Testis (tissue), 3 donors: ENCODE results near the gene PCDHGA12. TPM values are rescaled to one million over a fixed set of nuclear protein-coding genes. Genes with fewer than 3 reads are reported as not detected.

ENCODE experiments used
- DNase-seq: peaks from one replicate; pipeline ENCODE4 v3.0.0-alpha.2; 2019
- H3K27ac ChIP-seq, 2 donors: fragments of 200-600 bp; sonication (generic); one replicate each; pipeline ENCODE4 v1.5.1; 2019
- H3K27me3 ChIP-seq: fragments of 200-600 bp; sonication (generic); one replicate; pipeline ENCODE4 v1.5.1; 2019
- H3K36me3 ChIP-seq: fragments of 200-600 bp; sonication (generic); one replicate; pipeline ENCODE4 v1.5.1; 2017; ENCODE audit warnings: low read depth; ENCODE audit errors: missing control alignments
- H3K4me1 ChIP-seq: fragments of 200-600 bp; sonication (generic); one replicate; pipeline ENCODE4 v1.5.1; 2019
- H3K4me3 ChIP-seq, 2 donors: fragments of 200-600 bp; sonication (generic); one replicate each; pipeline ENCODE4 v1.5.1; 2017 to 2019
- H3K9me3 ChIP-seq: fragments of 200-600 bp; sonication (generic); one replicate; pipeline ENCODE4 v1.5.1; 2017
- POLR2A ChIP-seq: fragments of 450-650 bp; IDR thresholded peaks from one replicate; pipeline ENCODE4 v1.6.1; 2017; ENCODE audit warnings: antibody characterized with exemption, mild to moderate bottlenecking, moderate library complexity
- whole genome bisulfite sequencing, 2 donors: methylation state at CpG; one replicate each; pipeline ENCODE4 v1.1.5; 2018; 5-methylcytosine and 5-hydroxymethylcytosine counted together
- intact Hi-C: fragments of 100-400 bp; cut with DNase I; formaldehyde crosslinking; loops from one replicate; pipeline ENCODE4 v1.15.1; 2023; ENCODE audit warnings: low total_unique reads
- polyA plus RNA-seq: library from polyadenylated mRNA; stranded (reverse); fragments of 350-450 nt; fragmentation: Illumina TruSeq; extraction: RNeasy Lipid Tissue Mini Kit (QIAGEN cat#74804); gene quantifications from one replicate; pipeline ENCODE4 v1.2.3, GENCODE V29; 2014; ENCODE audit warnings: low read depth, low replicate concordance; ENCODE audit not compliant: insufficient read depth
- total RNA-seq, 2 donors: library from RNA; depleted of rRNA; stranded (reverse); fragments of >200 nt; gene quantifications; one replicate each; pipeline ENCODE4 v1.2.3, GENCODE V29; 2016
- TF ChIP-seq, protein P1 (sequence below), 3 experiments: fragments of 450-650 bp in 2 of 3; fragments of 200-600 bp in 1 of 3; sonication (generic) in 1 of 3; IDR thresholded peaks; one replicate each; pipeline ENCODE4 v1.5.1; 2016 to 2019; ENCODE audit warnings: antibody characterized with exemption in 3 of 3, mild to moderate bottlenecking in 2 of 3, moderate library complexity in 1 of 3

PCDHGA12 gene
- total and polyA plus RNA-seq, 3 donors from 2014 or later = 2.7 to 11.3 (median 10.3) TPM

DNA sequence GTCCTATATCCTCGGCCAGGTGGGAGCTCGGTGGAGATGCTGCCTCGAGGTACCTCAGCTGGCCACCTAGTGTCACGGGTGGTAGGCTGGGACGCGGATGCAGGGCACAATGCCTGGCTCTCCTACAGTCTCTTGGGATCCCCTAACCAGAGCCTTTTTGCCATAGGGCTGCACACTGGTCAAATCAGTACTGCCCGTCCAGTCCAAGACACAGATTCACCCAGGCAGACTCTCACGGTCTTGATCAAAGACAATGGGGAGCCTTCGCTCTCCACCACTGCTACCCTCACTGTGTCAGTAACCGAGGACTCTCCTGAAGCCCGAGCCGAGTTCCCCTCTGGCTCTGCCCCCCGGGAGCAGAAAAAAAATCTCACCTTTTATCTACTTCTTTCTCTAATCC is 47.5 kb downstream of the PCDHGA12 start:
- no peaks in the 10 kb centered on the region for H3K27me3 ChIP-seq
- H3K27ac ChIP-seq = no peak overlapping the region
- no peak for DNase-seq
- H3K4me3 ChIP-seq = no peak overlapping the region
- TF ChIP-seq, protein P1, sequence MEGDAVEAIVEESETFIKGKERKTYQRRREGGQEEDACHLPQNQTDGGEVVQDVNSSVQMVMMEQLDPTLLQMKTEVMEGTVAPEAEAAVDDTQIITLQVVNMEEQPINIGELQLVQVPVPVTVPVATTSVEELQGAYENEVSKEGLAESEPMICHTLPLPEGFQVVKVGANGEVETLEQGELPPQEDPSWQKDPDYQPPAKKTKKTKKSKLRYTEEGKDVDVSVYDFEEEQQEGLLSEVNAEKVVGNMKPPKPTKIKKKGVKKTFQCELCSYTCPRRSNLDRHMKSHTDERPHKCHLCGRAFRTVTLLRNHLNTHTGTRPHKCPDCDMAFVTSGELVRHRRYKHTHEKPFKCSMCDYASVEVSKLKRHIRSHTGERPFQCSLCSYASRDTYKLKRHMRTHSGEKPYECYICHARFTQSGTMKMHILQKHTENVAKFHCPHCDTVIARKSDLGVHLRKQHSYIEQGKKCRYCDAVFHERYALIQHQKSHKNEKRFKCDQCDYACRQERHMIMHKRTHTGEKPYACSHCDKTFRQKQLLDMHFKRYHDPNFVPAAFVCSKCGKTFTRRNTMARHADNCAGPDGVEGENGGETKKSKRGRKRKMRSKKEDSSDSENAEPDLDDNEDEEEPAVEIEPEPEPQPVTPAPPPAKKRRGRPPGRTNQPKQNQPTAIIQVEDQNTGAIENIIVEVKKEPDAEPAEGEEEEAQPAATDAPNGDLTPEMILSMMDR (IDR thresholded peaks at IDR 0.05) = no peak
- no peak for TF ChIP-seq POLR2A
- no peaks in the 10 kb centered on the region for H3K9me3 ChIP-seq
- 53 to 59% methylated on average over 7 to 13 of the region's 13 CpGs for WGBS, 2 donors
- intact Hi-C loops = loop anchor here (5.0 kb wide), 1 partner anchor 34 kb away; no protein-coding TSS in a partner anchor
- no peaks in the 10 kb centered on the region for H3K36me3 ChIP-seq
- peaks cover 14% of the 10 kb centered on the region for H3K4me1 ChIP-seq

DNA sequence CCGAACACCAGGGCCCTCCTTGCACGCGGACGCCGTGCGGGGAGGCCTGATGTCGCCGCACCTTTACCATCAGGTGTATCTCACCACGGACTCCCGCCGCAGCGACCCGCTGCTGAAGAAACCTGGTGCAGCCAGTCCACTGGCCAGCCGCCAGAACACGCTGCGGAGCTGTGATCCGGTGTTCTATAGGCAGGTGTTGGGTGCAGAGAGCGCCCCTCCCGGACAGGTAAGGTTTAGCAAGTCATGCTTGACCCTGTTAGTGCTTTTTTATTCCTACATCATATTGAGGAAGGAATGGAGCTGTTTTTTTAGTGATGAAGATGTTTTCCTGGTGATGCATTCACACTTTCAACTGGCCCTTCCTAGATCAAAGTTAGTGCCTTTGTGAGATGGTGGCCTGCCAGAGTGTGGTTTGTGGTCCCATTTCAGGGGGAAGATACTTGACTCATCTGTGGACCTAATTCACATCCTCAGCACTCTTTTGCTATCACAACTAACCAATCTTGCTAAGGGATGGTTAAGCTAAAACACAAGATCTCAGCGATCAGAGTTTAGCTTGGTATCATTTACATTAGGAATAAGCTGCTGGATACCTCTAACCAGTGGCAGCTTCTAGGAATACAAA is 48.1 kb downstream of the PCDHGA12 start:
- no peaks in the 10 kb centered on the region for H3K9me3 ChIP-seq
- H3K27me3 ChIP-seq = no peaks in the 10 kb centered on the region
- no peaks in the 10 kb centered on the region for H3K36me3 ChIP-seq
- no peak for TF ChIP-seq POLR2A
- TF ChIP-seq, protein P1 (IDR thresholded peaks at IDR 0.05) = no peak
- no peak for DNase-seq
- intact Hi-C loops = loop anchor here (5.0 kb wide), 1 partner anchor 34 kb away; no protein-coding TSS in a partner anchor
- peaks cover 14% of the 10 kb centered on the region for H3K4me1 ChIP-seq
- WGBS, 2 donors = 28 to 39% methylated on average over 9 to 17 of the region's 20 CpGs
- no peak overlapping the region for H3K4me3 ChIP-seq
- no peak overlapping the region for H3K27ac ChIP-seq

DNA sequence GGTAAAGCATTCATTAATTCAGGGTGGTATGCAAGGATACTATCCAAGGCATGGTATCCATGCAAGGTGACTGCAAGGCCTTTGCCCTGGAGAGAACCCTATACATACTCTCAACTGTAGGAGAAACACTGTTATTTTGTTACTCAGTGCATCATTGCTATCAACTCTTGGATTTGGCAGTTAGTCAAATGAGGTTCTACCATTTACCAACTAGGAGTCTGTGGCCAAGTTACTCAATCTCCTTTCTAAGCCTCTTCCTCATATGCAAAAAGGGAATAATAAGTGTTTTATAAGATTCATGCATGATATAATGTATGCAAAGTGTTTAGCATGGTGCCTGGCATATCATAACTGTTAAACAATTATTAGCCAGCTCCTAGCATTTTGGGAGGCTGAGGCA is 49.5 kb downstream of the PCDHGA12 start:
- DNase-seq = no peak
- Histone ChIP-seq H3K27ac (no peak overlapping the region), H3K36me3 (no peaks in the 10 kb centered on the region), H3K4me3 (no peak overlapping the region), H3K9me3 (no peaks in the 10 kb centered on the region), H3K4me1 (peaks cover 18% of the 10 kb centered on the region), H3K27me3 (no peaks in the 10 kb centered on the region)
- no peak for TF ChIP-seq POLR2A
- TF ChIP-seq, protein P1 (IDR thresholded peaks at IDR 0.05) = no peak
- intact Hi-C loops = loop anchor here (5.0 kb wide), 1 partner anchor 33 kb away; no protein-coding TSS in a partner anchor

Other genes starting within 250 kb of the PCDHGA12 start
Only the 30 nearest of the 35 such genes appear.
- gene PCDHB13, start 216.6 kb upstream of the PCDHGA12 start, total RNA-seq = 1 to 10 TPM; 8.6 to 9.3 TPM
- gene PCDHB13, start 216.6 kb upstream of the PCDHGA12 start, polyA plus RNA-seq = 2.6 TPM
- 1 to 10 TPM; 7.9 to 8.0 TPM for gene PCDHB14, start 207.2 kb upstream of the PCDHGA12 start, total RNA-seq
- gene PCDHB14, start 207.2 kb upstream of the PCDHGA12 start, polyA plus RNA-seq = 2.7 TPM
- gene PCDHB15, start 185.1 kb upstream of the PCDHGA12 start, total RNA-seq = 10 to 100 TPM; 22.1 to 27.6 TPM
- gene PCDHB15, start 185.1 kb upstream of the PCDHGA12 start, polyA plus RNA-seq = 10.3 TPM
- 1 to 10 TPM; 4.0 to 4.4 TPM for gene SLC25A2, start 126.5 kb upstream of the PCDHGA12 start, total RNA-seq
- 15.9 TPM for gene SLC25A2, start 126.5 kb upstream of the PCDHGA12 start, polyA plus RNA-seq
- 100 to 1,000 TPM; 112 to 131 TPM for gene TAF7, start 109.7 kb upstream of the PCDHGA12 start, total RNA-seq
- gene TAF7, start 109.7 kb upstream of the PCDHGA12 start, polyA plus RNA-seq = 137 TPM
- 10 to 100 TPM in 1 of 2 donors, 1 to 10 TPM in 1; 8.7 to 13.1 TPM for gene PCDHGA1, start 100.0 kb upstream of the PCDHGA12 start, total RNA-seq
- 1.6 TPM for gene PCDHGA1, start 100.0 kb upstream of the PCDHGA12 start, polyA plus RNA-seq
- 10 to 100 TPM; 19.4 to 31.0 TPM for gene PCDHGA2, start 91.7 kb upstream of the PCDHGA12 start, total RNA-seq
- 5.6 TPM for gene PCDHGA2, start 91.7 kb upstream of the PCDHGA12 start, polyA plus RNA-seq
- gene PCDHGA3, start 86.7 kb upstream of the PCDHGA12 start, total RNA-seq = 10 to 100 TPM; 19.3 to 31.8 TPM
- 4.4 TPM for gene PCDHGA3, start 86.7 kb upstream of the PCDHGA12 start, polyA plus RNA-seq
- 10 to 100 TPM; 12.5 to 16.4 TPM for gene PCDHGB1, start 80.4 kb upstream of the PCDHGA12 start, total RNA-seq
- gene PCDHGB1, start 80.4 kb upstream of the PCDHGA12 start, polyA plus RNA-seq = 0.92 TPM
- gene PCDHGA4, start 75.5 kb upstream of the PCDHGA12 start, total RNA-seq = 10 to 100 TPM; 14.2 to 21.0 TPM
- gene PCDHGA4, start 75.5 kb upstream of the PCDHGA12 start, polyA plus RNA-seq = 1.9 TPM
- 10 to 100 TPM; 16.6 to 20.4 TPM for gene PCDHGB2, start 70.5 kb upstream of the PCDHGA12 start, total RNA-seq
- 1.5 TPM for gene PCDHGB2, start 70.5 kb upstream of the PCDHGA12 start, polyA plus RNA-seq
- gene PCDHGA5, start 66.3 kb upstream of the PCDHGA12 start, total RNA-seq = 10 to 100 TPM in 1 of 2 donors, 1 to 10 TPM in 1; 9.4 to 12.2 TPM
- 1.5 TPM for gene PCDHGA5, start 66.3 kb upstream of the PCDHGA12 start, polyA plus RNA-seq
- 10 to 100 TPM; 11.3 to 17.1 TPM for gene PCDHGB3, start 60.3 kb upstream of the PCDHGA12 start, total RNA-seq
- 0.74 TPM for gene PCDHGB3, start 60.3 kb upstream of the PCDHGA12 start, polyA plus RNA-seq
- 10 to 100 TPM in 1 of 2 donors, 1 to 10 TPM in 1; 9.7 to 13.4 TPM for gene PCDHGA6, start 56.6 kb upstream of the PCDHGA12 start, total RNA-seq
- 1.8 TPM for gene PCDHGA6, start 56.6 kb upstream of the PCDHGA12 start, polyA plus RNA-seq
- gene PCDHGA7, start 47.8 kb upstream of the PCDHGA12 start, total RNA-seq = 10 to 100 TPM; 11.1 to 12.7 TPM
- 1.6 TPM for gene PCDHGA7, start 47.8 kb upstream of the PCDHGA12 start, polyA plus RNA-seq
- 10 to 100 TPM; 11.3 to 13.3 TPM for gene PCDHGB4, start 42.8 kb upstream of the PCDHGA12 start, total RNA-seq
- 1.0 TPM for gene PCDHGB4, start 42.8 kb upstream of the PCDHGA12 start, polyA plus RNA-seq
- gene PCDHGA8, start 37.9 kb upstream of the PCDHGA12 start, total RNA-seq = 1 to 10 TPM; 8.2 TPM
- gene PCDHGA8, start 37.9 kb upstream of the PCDHGA12 start, polyA plus RNA-seq = 0.15 TPM
- 10 to 100 TPM; 28.3 to 36.4 TPM for gene PCDHGB5, start 32.6 kb upstream of the PCDHGA12 start, total RNA-seq
- 4.5 TPM for gene PCDHGB5, start 32.6 kb upstream of the PCDHGA12 start, polyA plus RNA-seq
- 10 to 100 TPM; 13.0 to 13.1 TPM for gene PCDHGA9, start 27.7 kb upstream of the PCDHGA12 start, total RNA-seq
- gene PCDHGA9, start 27.7 kb upstream of the PCDHGA12 start, polyA plus RNA-seq = 1.1 TPM
- 10 to 100 TPM in 1 of 2 donors, 1 to 10 TPM in 1; 9.9 to 12.6 TPM for gene PCDHGB6, start 22.5 kb upstream of the PCDHGA12 start, total RNA-seq
- gene PCDHGB6, start 22.5 kb upstream of the PCDHGA12 start, polyA plus RNA-seq = 2.1 TPM
- 10 to 100 TPM; 11.3 to 11.7 TPM for gene PCDHGA10, start 17.5 kb upstream of the PCDHGA12 start, total RNA-seq
- gene PCDHGA10, start 17.5 kb upstream of the PCDHGA12 start, polyA plus RNA-seq = 1.2 TPM
- gene PCDHGB7, start 12.8 kb upstream of the PCDHGA12 start, total RNA-seq = 10 to 100 TPM; 15.3 to 18.1 TPM
- 6.6 TPM for gene PCDHGB7, start 12.8 kb upstream of the PCDHGA12 start, polyA plus RNA-seq
- gene PCDHGA11, start 9.5 kb upstream of the PCDHGA12 start, total RNA-seq = 1 to 10 TPM; 8.4 to 9.1 TPM
- 0.83 TPM for gene PCDHGA11, start 9.5 kb upstream of the PCDHGA12 start, polyA plus RNA-seq
- gene PCDHGC3, start 45.5 kb downstream of the PCDHGA12 start, total RNA-seq = 10 to 100 TPM; 14.5 to 29.4 TPM
- 61.1 TPM for gene PCDHGC3, start 45.5 kb downstream of the PCDHGA12 start, polyA plus RNA-seq
- gene PCDHGC4, start 54.5 kb downstream of the PCDHGA12 start, total RNA-seq = 1 to 10 TPM; 6.1 TPM
- 0.57 TPM for gene PCDHGC4, start 54.5 kb downstream of the PCDHGA12 start, polyA plus RNA-seq
- 1 to 10 TPM; 4.9 to 5.4 TPM for gene PCDHGC5, start 58.6 kb downstream of the PCDHGA12 start, total RNA-seq
- 0.50 TPM for gene PCDHGC5, start 58.6 kb downstream of the PCDHGA12 start, polyA plus RNA-seq
- gene DIAPH1, start 188.5 kb downstream of the PCDHGA12 start, total RNA-seq = 10 to 100 TPM; 53.7 to 58.2 TPM
- gene DIAPH1, start 188.5 kb downstream of the PCDHGA12 start, polyA plus RNA-seq = 77.5 TPM
- gene HDAC3, start 206.3 kb downstream of the PCDHGA12 start, total RNA-seq = 10 to 100 TPM; 63.9 to 76.5 TPM
- gene HDAC3, start 206.3 kb downstream of the PCDHGA12 start, polyA plus RNA-seq = 57.3 TPM
- gene RELL2, start 206.5 kb downstream of the PCDHGA12 start, total RNA-seq = 10 to 100 TPM; 11.3 to 17.0 TPM
- gene RELL2, start 206.5 kb downstream of the PCDHGA12 start, polyA plus RNA-seq = 8.6 TPM
- gene FCHSD1, start 220.9 kb downstream of the PCDHGA12 start, total RNA-seq = 10 to 100 TPM; 19.3 to 21.3 TPM
- gene FCHSD1, start 220.9 kb downstream of the PCDHGA12 start, polyA plus RNA-seq = 12.9 TPM